SK-N-MC (cell line): ENCODE results near the gene PDK2.
A peak's percentile ranks its signal among the peaks of the same experiment; 100 is the strongest.

ENCODE experiments used
- DNase-seq: peaks from one replicate; pipeline ENCODE4 v3.0.0-alpha.2; 2011; ENCODE audit warnings: low read depth, low spot score
- H3K27ac ChIP-seq: fragments of 200-600 bp; sonication (generic); 2 replicates; pipeline ENCODE4 v1.5.1; 2016; ENCODE audit warnings: mixed run types
- H3K36me3 ChIP-seq: fragments of 200-600 bp; sonication (generic); 2 replicates; pipeline ENCODE4 v1.6.1; 2017; ENCODE audit warnings: antibody characterized with exemption, low read length, mixed read lengths; ENCODE audit not compliant: insufficient read depth
- H3K4me3 ChIP-seq: fragments of 200-600 bp; sonication (generic); 2 replicates; pipeline ENCODE4 v1.5.1; 2016
- H3K9ac ChIP-seq: fragments of 200-600 bp; sonication (generic); 2 replicates; pipeline ENCODE4 v1.8.0; 2017; ENCODE audit warnings: mixed run types, mixed read lengths; ENCODE audit not compliant: insufficient read length
- H3K9me3 ChIP-seq: fragments of 200-600 bp; sonication (generic); 2 replicates; pipeline ENCODE4 v1.6.1; 2017; ENCODE audit warnings: low read depth, mild to moderate bottlenecking, antibody characterized with exemption, low read length, moderate library complexity, mixed read lengths
- EZH2 ChIP-seq: fragments of 200-600 bp; sonication (generic); IDR thresholded peaks from one replicate; pipeline ENCODE4 v1.6.1; 2017; ENCODE audit warnings: antibody characterized with exemption
- FOXP2 ChIP-seq: optimal IDR thresholded peaks from 2 replicates; pipeline ENCODE3; 2011; ENCODE audit warnings: mild to moderate bottlenecking, moderate library complexity; ENCODE audit not compliant: insufficient read depth; ENCODE audit errors: extremely low read length, control extremely low read depth
- POLR2AphosphoS5 ChIP-seq: IDR thresholded peaks from 2 replicates; pipeline ENCODE4 v1.6.1; 2012; ENCODE audit warnings: mild to moderate bottlenecking, low read depth, low read length, borderline replicate concordance

The PDK2 gene

GRCh38 chr17:50129353-50129727 is 34.2 kb downstream of the PDK2 start:
- no peak for DNase-seq
- H3K4me3 ChIP-seq, result peak overlapping the region; percentile 86
- no peaks in the 10 kb centered on the region for H3K9me3 ChIP-seq
- peaks cover 1% of the 10 kb centered on the region; the same call in 1 of the 2 replicates for H3K36me3 ChIP-seq
- H3K9ac ChIP-seq, result peak overlapping the region; percentile 60
- TF ChIP-seq FOXP2 (no peak), EZH2 (no peak), POLR2AphosphoS5 (no peak)
- no peak overlapping the region for H3K27ac ChIP-seq

- no peak for DNase-seq
- H3K9ac ChIP-seq, result peak within 1 kb of the TSS; percentile 65
- H3K36me3 ChIP-seq, result peaks cover 7% of the 10 kb centered on the region; the same call in 1 of the 2 replicates
- TF ChIP-seq EZH2 (no peak), POLR2AphosphoS5 (no peak), FOXP2 (no peak)
- peak within 1 kb of the TSS; percentile 86 for H3K4me3 ChIP-seq
- no peaks in the 10 kb centered on the region for H3K9me3 ChIP-seq
- peak within 1 kb of the TSS; percentile 66 for H3K27ac ChIP-seq
Observed at GRCh38 chr17:50129728-50130558, 34.8 kb downstream of the PDK2 start, which contains the start of gene SAMD14. SAMD14 (minus strand) TSS chr17:50130160; CDS start chr17:50124959, 5,201 bp downstream.

GRCh38 chr17:50130559-50131305 is 35.6 kb downstream of the PDK2 start:
- no peaks in the 10 kb centered on the region for H3K9me3 ChIP-seq
- DNase-seq, result no peak
- TF ChIP-seq POLR2AphosphoS5 (no peak), EZH2 (no peak), FOXP2 (no peak)
- peak overlapping the region; percentile 86 for H3K4me3 ChIP-seq
- peaks cover 12% of the 10 kb centered on the region; the same call in 1 of the 2 replicates for H3K36me3 ChIP-seq
- H3K27ac ChIP-seq, result no peak overlapping the region
- H3K9ac ChIP-seq, result no peak overlapping the region

- TF ChIP-seq EZH2 (no peak), POLR2AphosphoS5 (peak; percentile 13; the same call in 1 of the 2 replicates), FOXP2 (no peak)
Observed at GRCh38 chr17:50132104-50132794, 37.1 kb downstream of the PDK2 start.

GRCh38 chr17:50133028-50133768 is 38.0 kb downstream of the PDK2 start:
- no peak overlapping the region for H3K4me3 ChIP-seq
- no peak overlapping the region for H3K9ac ChIP-seq
- DNase-seq, result no peak
- H3K9me3 ChIP-seq, result no peaks in the 10 kb centered on the region
- no peak overlapping the region for H3K27ac ChIP-seq
- H3K36me3 ChIP-seq, result peaks cover 25% of the 10 kb centered on the region
- TF ChIP-seq FOXP2, result no peak
- TF ChIP-seq POLR2AphosphoS5, result no peak; the same call in 1 of the 2 replicates
- no peak for TF ChIP-seq EZH2

More at GRCh38 chr17:50132104-50132794, 37.1 kb downstream of the PDK2 start:
- no peak overlapping the region for H3K9ac ChIP-seq
- H3K36me3 ChIP-seq, result peaks cover 16% of the 10 kb centered on the region; the same call in 1 of the 2 replicates
- H3K4me3 ChIP-seq, result no peak overlapping the region
- H3K9me3 ChIP-seq, result no peaks in the 10 kb centered on the region
- peak overlapping the region; percentile 50 for H3K27ac ChIP-seq
- DNase-seq, result no peak

- H3K27ac ChIP-seq, result no peak overlapping the region
Observed at GRCh38 chr17:50133769-50134099, 38.6 kb downstream of the PDK2 start.

More at GRCh38 chr17:50133769-50134099, 38.6 kb downstream of the PDK2 start:
- no peak for DNase-seq
- Histone ChIP-seq H3K9ac (no peak overlapping the region), H3K9me3 (no peaks in the 10 kb centered on the region), H3K36me3 (peaks cover 30% of the 10 kb centered on the region), H3K4me3 (no peak overlapping the region)
- TF ChIP-seq POLR2AphosphoS5 (no peak), FOXP2 (no peak), EZH2 (no peak)
